GF-D8 (cell line): ENCODE data around the gene PCNT.

Experiments used
- DNase-seq: peaks from one replicate; lab custom pipeline; 2025; lab: John Stamatoyannopoulos, UW

Gene PCNT

GRCh38 chr21:46483300-46484295, 159.6 kb downstream of the PCNT start:
- no peak for DNase-seq

GRCh38 chr21:46486481-46487126, 162.6 kb downstream of the PCNT start:
- DNase-seq: no peak

- no peak for DNase-seq
Observed at GRCh38 chr21:46489162-46489663, 165.3 kb downstream of the PCNT start.

DNA sequence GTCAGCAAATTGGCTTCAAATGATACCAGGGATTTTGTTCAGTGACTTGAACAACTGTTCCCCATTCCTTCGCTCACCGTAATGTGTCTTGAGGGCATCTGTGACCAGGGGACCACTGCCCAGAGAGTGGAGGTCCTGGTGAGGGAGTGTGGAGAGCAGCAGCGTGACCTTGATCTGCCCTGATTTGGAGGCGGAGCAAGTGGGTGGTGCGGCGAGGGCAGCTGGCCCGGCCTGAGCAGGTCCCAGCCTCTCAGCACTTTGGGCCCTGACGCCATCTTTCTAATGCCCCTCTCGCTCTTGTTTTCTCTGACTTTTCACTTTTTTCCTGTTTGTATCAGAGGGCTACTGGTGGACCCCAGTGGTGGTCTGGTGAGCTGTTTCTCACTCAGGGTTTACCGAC, 165.8 kb downstream of the PCNT start:
- no peak for DNase-seq

DNA sequence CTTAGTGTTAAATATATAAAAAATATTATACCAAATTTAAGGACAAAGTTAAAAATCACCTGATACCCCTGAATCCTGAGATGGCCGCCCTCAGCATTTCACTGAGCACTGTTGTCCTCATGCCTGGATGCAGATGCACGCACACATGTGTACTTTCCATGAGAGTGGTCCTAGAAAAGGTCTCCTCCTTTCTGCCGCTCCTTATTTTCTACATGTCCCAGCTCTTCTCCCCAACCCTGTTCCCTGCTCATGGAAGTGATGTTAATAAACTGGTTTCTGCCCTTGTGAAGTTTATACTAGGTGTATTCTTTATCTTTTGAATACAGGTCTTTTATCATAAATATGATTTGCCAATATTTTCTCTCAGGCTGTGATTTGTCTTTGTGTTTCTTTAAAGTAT, 167.6 kb downstream of the PCNT start:
- DNase-seq: no peak

GRCh38 chr21:46492851-46493250, 168.9 kb downstream of the PCNT start:
- no peak for DNase-seq

GRCh38 chr21:46493828-46494227, 169.9 kb downstream of the PCNT start:
- DNase-seq: no peak
